Aorta (tissue), 5 donors: ENCODE results near the gene TBX2. TPM values are rescaled to one million over a fixed set of nuclear protein-coding genes. Genes with fewer than 3 reads are reported as not detected.
A peak's percentile ranks its signal among the peaks of the same experiment; 100 is the strongest.

ENCODE experiments used
- ATAC-seq: fragments of 200-7000 bp; cut with Tn5 transposase; one replicate; pipeline ENCODE4 v1.9.1; 2022; ENCODE audit warnings: moderate library complexity; ENCODE audit not compliant: low FRiP score
- DNase-seq, 2 donors: peaks; one replicate each; pipeline ENCODE4 v3.0.0-alpha.2; 2020
- H3K27ac ChIP-seq, 2 donors: one replicate each; pipeline ENCODE4 v1.5.1; 2013; ENCODE audit warnings: low read length in 2 of 2, mild to moderate bottlenecking in 2 of 2, moderate library complexity in 2 of 2, control low read depth in 1 of 2, inconsistent platforms in 1 of 2, low read depth in 1 of 2
- H3K27me3 ChIP-seq, 2 donors: one replicate each; pipeline ENCODE4 v1.6.1; 2013; ENCODE audit warnings: control low read depth in 1 of 2, low read length in 1 of 2, mild to moderate bottlenecking in 1 of 2, moderate library complexity in 1 of 2; ENCODE audit not compliant: insufficient read depth in 2 of 2, control insufficient read depth in 1 of 2
- H3K36me3 ChIP-seq, 2 donors: one replicate each; pipeline ENCODE4 v1.6.1; 2013; ENCODE audit warnings: control low read depth in 1 of 2, low read length in 1 of 2, mild to moderate bottlenecking in 1 of 2; ENCODE audit not compliant: insufficient read depth in 2 of 2, control insufficient read depth in 1 of 2
- H3K4me1 ChIP-seq, 2 donors: one replicate each; pipeline ENCODE4 v1.6.1; 2013; ENCODE audit warnings: low read length in 2 of 2, control low read depth in 1 of 2, mild to moderate bottlenecking in 1 of 2, moderate library complexity in 1 of 2; ENCODE audit not compliant: insufficient read depth in 2 of 2, control insufficient read depth in 1 of 2
- H3K4me3 ChIP-seq, 2 donors: one replicate each; pipeline ENCODE4 v1.5.1; 2013; ENCODE audit warnings: low read length in 2 of 2, control low read depth in 1 of 2, mild to moderate bottlenecking in 1 of 2
- H3K9me3 ChIP-seq: one replicate; pipeline ENCODE4 v1.6.1; 2013; ENCODE audit warnings: mild to moderate bottlenecking, low read length; ENCODE audit not compliant: control insufficient read depth
- WGBS, 2 donors: extraction: QIAGEN DNeasy Blood & Tissue Kit; methylation state at CpG; one replicate each; pipeline ENCODE4 v1.1.7; 2013; 5-methylcytosine and 5-hydroxymethylcytosine counted together
- intact Hi-C, 2 donors: fragments of 100-400 bp; cut with DNase I; formaldehyde crosslinking; loops; one replicate each; pipeline versions ENCODE4 v1.14.2 to v1.15.0; 2022
- polyA plus RNA-seq, 2 donors: library from polyadenylated mRNA; stranded (reverse); fragments of 200-250 nt; gene quantifications; one replicate each; pipeline ENCODE4 v1.2.3, GENCODE V29; 2013
- total RNA-seq, 2 donors: library from RNA; stranded (reverse); fragmentation: NEBNext Ultra II Directional; extraction: Animal tissue kit (Norgen Biotek cat#: 25700); gene quantifications; one replicate each; pipeline ENCODE4 v1.2.1, GENCODE V29; 2021
- donor health status: healthy with polysubstance abuse.
- donor health status: Bipolar disorder and iron deficiency.
- donor health status: DM: no; HTN: no; CAD: no.
- donor health status: DM: no; HTN: no; CAD: no.
- donor health status: DM: yes; HTN: yes; CAD: no.

TBX2 gene
- total and polyA plus RNA-seq, 4 donors = 11.5 to 116 (median 35.7) TPM

DNA sequence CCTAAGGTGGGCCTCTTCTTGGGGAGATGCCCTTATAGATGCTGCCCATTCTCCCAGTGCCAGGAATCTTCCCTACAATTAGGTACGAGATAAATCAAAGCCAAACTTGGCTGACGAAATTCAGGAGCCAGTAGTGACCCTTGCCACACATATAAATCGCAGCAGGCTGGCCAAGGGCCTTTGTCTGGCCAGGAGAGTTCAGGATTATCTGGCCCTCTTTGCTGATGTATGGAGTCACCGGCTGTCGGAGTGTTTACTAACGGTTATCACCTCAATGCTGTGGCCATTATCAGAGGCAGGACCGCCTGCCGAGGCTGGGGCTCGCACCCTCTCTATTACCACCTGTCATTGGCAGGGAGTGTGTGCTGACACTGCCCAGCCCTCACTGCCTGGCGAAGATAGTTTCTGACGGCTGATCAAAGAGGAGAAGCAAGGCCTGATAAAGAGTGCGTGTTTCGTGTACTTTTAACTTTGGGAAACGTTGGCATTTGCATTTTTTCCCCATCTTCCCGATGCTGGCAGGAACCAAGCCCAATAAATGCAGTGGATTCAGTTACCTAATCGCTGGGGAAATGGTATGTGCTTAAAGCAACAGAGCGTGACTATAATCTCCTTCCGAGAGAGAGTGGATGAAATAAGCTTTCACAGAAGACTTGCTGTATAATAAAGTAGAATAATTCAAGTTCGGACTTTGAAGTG is 32.8 kb upstream of the TBX2 start:
- Histone ChIP-seq H3K27ac (no peak overlapping the region), H3K9me3 (no peaks in the 10 kb centered on the region), H3K27me3 (no peaks in the 10 kb centered on the region), H3K4me1 (no peaks in the 10 kb centered on the region), H3K36me3 (no peaks in the 10 kb centered on the region), H3K4me3 (no peak overlapping the region)
- DNase-seq = no peak
- WGBS, 2 donors = 87 to 88% methylated on average over 19 of the region's 19 CpGs
- intact Hi-C loops = no loop called here
- no peak for ATAC-seq

DNA sequence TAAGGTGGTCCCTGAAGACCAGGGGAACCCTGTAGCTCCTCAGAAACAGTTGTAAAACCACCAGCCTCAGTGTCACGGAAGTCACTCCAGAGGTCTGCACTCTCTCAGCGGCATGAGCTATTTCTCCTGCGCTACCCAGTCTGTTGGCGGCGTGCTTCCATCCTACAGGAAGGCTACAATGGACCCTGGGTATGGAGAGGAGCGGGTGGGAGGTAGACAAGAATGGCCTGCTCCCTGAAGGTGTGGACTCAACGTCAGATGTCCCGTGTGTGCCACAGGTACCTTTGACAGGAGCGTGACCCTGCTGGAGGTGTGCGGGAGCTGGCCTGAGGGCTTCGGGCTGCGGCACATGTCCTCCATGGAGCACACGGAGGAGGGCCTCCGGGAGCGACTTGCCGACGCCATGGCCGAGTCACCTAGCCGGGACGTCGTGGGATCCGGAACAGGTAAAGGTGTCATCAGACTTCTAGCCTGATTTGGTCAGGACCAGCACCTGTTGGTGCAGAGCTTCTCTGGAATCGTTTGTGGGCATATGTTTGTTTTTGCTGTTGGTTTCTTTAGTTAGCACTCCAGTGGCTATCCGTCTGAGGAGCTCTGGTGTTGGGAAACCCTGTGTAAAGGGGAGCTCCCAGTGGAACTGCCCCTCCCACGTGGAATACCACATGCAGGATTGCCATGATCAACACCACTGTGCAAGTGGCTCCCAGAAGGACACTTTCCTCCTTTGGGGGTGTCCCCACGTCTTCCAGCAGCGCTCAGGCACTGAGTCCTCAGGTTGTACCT is 31.4 kb upstream of the TBX2 start:
- Histone ChIP-seq H3K36me3 (no peaks in the 10 kb centered on the region), H3K27me3 (no peaks in the 10 kb centered on the region), H3K9me3 (no peaks in the 10 kb centered on the region), H3K27ac (no peak overlapping the region), H3K4me3 (no peak overlapping the region), H3K4me1 (no peaks in the 10 kb centered on the region)
- intact Hi-C loops = no loop called here
- 95 to 96% methylated on average over 27 of the region's 27 CpGs for WGBS, 2 donors
- ATAC-seq (no peak), DNase-seq (no peak)

DNA sequence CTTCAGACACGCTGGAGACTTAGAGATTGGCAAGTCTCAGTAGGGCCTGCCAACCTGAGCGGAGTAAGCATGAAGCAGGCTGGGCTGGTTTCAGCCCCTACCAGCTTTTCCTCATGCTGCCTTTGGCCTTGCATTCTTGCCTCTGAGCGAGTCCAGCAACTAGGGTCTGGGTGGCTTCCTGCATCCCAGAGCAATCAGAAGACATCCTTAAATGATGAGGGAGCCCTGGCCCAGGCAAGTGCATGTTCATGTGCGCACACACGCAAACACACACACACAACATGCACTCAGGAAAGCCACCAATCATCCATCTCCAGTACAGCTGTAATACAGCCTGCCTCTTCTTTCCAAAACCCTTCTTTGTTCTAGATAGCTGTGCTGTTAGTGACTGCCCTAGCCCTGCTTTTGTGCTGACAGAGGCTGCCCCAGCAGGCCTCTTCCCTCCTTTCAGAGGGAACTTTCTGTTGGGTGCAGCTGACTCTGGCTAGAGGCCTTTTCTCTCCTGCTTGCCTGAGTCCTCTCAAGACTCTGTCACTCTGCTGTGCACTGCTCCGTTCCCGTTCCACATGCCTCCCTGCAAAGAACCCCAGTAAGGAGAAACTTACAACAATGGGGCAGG is 30.7 kb upstream of the TBX2 start:
- ATAC-seq = no peak

GRCh38 chr17:61369751-61370150 is 29.9 kb upstream of the TBX2 start:
- ATAC-seq (no peak), DNase-seq (no peak)
- no peak overlapping the region for H3K4me3 ChIP-seq
- intact Hi-C loops = no loop called here
- H3K4me1 ChIP-seq = no peaks in the 10 kb centered on the region
- no peaks in the 10 kb centered on the region for H3K27me3 ChIP-seq
- no peaks in the 10 kb centered on the region for H3K9me3 ChIP-seq
- no peak overlapping the region for H3K27ac ChIP-seq
- 94 to 96% methylated on average over 10 of the region's 10 CpGs for WGBS, 2 donors
- no peaks in the 10 kb centered on the region for H3K36me3 ChIP-seq

More for the DNA sequence above, 30.7 kb upstream of the TBX2 start:
- Histone ChIP-seq H3K36me3 (no peaks in the 10 kb centered on the region), H3K27me3 (no peaks in the 10 kb centered on the region), H3K27ac (no peak overlapping the region), H3K4me3 (no peak overlapping the region), H3K9me3 (no peaks in the 10 kb centered on the region), H3K4me1 (no peaks in the 10 kb centered on the region)
- 92 to 96% methylated on average over 7 of the region's 7 CpGs for WGBS, 2 donors
- intact Hi-C loops = no loop called here
- DNase-seq = no peak

DNA sequence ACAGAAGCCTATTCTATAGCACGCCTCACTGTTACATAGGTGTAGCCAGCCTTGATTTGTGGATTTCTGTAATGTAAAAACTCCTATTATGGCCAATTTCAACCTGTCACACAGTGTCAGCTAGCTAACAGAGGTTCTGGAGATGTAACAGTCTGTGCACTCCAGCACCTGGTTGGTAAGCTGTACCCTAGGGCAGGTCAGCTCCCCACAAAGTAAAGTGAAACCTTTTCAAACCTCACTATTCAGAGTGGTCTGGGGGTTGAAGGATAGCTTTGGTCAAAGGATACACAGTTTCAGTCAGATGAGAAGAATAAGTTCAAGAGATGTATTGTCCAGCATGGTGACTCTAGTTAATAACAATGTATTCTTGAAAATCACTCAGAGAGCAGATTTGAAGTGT is 28.5 kb upstream of the TBX2 start:
- no peak overlapping the region for H3K27ac ChIP-seq
- H3K27me3 ChIP-seq = no peaks in the 10 kb centered on the region
- no peak overlapping the region for H3K4me3 ChIP-seq
- ATAC-seq (no peak), DNase-seq (no peak)
- H3K36me3 ChIP-seq = no peaks in the 10 kb centered on the region
- 94 to 97% methylated on average over 1 of the region's 1 CpG for WGBS, 2 donors
- intact Hi-C loops = no loop called here
- no peaks in the 10 kb centered on the region for H3K9me3 ChIP-seq
- no peaks in the 10 kb centered on the region for H3K4me1 ChIP-seq

DNA sequence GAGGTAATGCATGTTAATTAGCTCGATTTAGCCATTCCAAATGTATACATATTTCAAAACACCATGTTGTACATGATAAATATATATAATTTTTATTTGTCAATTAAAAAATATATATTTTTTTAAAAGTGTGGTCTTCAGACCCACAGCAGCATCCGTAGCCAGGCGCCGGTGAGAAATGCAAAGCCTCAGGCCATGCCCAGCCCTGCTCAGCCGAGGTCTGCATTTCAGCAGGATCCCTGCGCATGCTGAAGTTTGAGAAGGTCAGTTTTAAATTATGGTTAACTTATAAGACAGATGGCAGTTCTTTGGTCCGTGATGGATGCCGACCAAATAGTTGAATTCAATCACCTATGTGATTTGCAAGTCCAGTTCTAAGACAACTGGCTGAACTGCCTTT is 28.0 kb upstream of the TBX2 start:
- no peaks in the 10 kb centered on the region for H3K27me3 ChIP-seq
- H3K36me3 ChIP-seq = no peaks in the 10 kb centered on the region
- intact Hi-C loops = no loop called here
- WGBS, 2 donors = 95 to 96% methylated on average over 8 of the region's 8 CpGs
- H3K4me1 ChIP-seq = no peaks in the 10 kb centered on the region
- no peak overlapping the region for H3K4me3 ChIP-seq
- ATAC-seq (no peak), DNase-seq (no peak)
- H3K9me3 ChIP-seq = no peaks in the 10 kb centered on the region
- H3K27ac ChIP-seq = no peak overlapping the region

DNA sequence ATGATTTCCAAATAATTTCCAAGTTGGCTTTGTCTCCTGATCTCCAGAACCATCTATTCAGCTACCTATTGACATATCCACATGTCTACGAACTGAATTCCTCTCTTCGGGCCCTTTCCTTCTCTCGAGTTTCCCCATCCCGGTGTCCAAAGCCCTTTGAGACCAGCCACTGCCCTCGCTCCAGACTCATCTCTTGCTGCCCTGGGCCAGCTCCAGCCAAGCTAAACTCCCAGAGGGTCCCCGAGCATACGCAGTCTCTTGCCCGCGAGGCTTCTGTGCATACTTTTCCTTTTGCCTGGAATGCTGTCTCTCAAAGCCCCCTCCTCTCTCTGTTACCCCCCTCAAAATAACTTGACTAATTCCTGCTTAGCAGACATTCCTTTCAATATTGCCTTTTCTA is 27.2 kb upstream of the TBX2 start:
- peak in 1 of 2 donors; percentile 39 for DNase-seq
- ATAC-seq = no peak
- no peak overlapping the region for H3K27ac ChIP-seq
- H3K9me3 ChIP-seq = no peaks in the 10 kb centered on the region
- no peaks in the 10 kb centered on the region for H3K27me3 ChIP-seq
- H3K4me1 ChIP-seq = no peaks in the 10 kb centered on the region
- H3K4me3 ChIP-seq = no peak overlapping the region
- 79 to 81% methylated on average over 9 of the region's 9 CpGs for WGBS, 2 donors
- intact Hi-C loops = no loop called here
- H3K36me3 ChIP-seq = no peaks in the 10 kb centered on the region

DNA sequence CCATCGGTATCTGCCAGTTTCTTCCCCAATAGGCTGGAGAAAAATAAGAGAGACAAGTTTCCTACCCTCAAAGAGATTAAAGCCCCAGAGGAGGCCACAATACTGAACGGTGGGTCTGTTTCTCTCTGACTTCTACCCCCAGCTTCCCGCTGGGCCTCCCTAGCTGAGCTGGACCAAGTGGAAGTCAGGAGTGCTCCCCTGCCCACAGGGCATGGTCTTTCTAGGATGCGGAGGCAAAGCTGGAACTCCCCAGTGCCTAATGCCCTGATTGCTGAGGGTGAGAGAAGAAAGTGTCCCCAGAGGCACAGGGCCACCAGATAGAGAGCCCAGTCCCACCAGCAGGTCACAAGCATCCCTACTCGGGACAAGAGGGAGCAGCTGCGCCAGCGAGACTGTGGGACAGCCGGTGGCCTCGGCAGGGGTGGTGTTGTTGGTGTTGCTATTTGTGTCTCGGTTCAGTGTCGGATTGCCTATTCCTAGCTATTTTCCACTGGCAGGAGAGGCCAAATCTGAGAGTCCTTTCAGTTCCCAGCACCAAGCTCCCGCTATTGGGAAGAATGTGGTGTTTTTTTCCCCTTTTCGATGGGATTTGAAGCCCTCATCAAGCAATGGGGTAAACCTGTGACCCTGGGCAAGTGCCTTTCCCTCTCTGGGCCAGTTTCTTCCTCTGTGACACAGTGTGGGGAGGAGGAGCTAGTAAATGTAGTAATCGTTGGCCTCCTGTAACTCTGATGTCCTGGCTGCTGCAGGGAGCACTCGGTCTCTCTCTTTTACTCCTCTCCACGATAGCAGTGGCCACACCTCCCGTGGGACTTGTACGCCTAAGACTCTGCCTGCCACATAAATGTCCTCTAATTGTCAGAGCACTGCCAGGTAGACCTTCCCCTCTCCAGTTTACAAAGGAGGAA is 22.5 kb upstream of the TBX2 start:
- Histone ChIP-seq H3K4me1 (no peaks in the 10 kb centered on the region), H3K36me3 (no peaks in the 10 kb centered on the region), H3K9me3 (no peaks in the 10 kb centered on the region), H3K27me3 (no peaks in the 10 kb centered on the region), H3K27ac (peak overlapping the region in 1 of 2 donors; percentile 0), H3K4me3 (no peak overlapping the region)
- ATAC-seq (peak; percentile 66), DNase-seq (peak in 1 of 2 donors; percentile 76)
- 58 to 66% methylated on average over 18 of the region's 18 CpGs for WGBS, 2 donors
- intact Hi-C loops = no loop called here
